Upper lobe of left lung (tissue), 6 donors: ENCODE data around the gene ULK4. TPM values are rescaled to one million over a fixed set of nuclear protein-coding genes. Genes with fewer than 3 reads are reported as not detected.

Experiments
- ATAC-seq, 2 donors: fragments of 200-7000 bp; cut with Tn5 transposase; one replicate each; pipeline ENCODE4 v1.9.1; 2022; ENCODE audit warnings: mild to moderate bottlenecking in 2 of 2, moderate library complexity in 2 of 2; ENCODE audit not compliant: low FRiP score in 2 of 2
- DNase-seq, 2 donors: peaks; one replicate each; pipeline ENCODE4 v3.0.0-alpha.2; 2019 to 2020
- H3K27ac ChIP-seq, 4 donors: fragments of 200-600 bp; sonication (generic); one replicate each; pipeline ENCODE4 v1.5.1; 2016 to 2019
- H3K27me3 ChIP-seq, 4 donors: fragments of 200-600 bp; sonication (generic); one replicate each; pipeline ENCODE4 v1.5.1; 2017 to 2019
- H3K36me3 ChIP-seq, 4 donors: fragments of 200-600 bp; sonication (generic); one replicate each; pipeline ENCODE4 v1.5.1; 2016 to 2019
- H3K4me1 ChIP-seq, 4 donors: fragments of 200-600 bp; sonication (generic); one replicate each; pipeline ENCODE4 v1.5.1; 2018 to 2019
- H3K4me3 ChIP-seq, 4 donors: fragments of 200-600 bp; sonication (generic); one replicate each; pipeline ENCODE4 v1.5.1; 2017 to 2019; ENCODE audit warnings: mild to moderate bottlenecking in 2 of 4, moderate library complexity in 1 of 4
- H3K9me3 ChIP-seq, 4 donors: fragments of 200-600 bp; sonication (generic); one replicate each; pipeline ENCODE4 v1.5.1; 2018 to 2019
- EP300 ChIP-seq, 4 donors: sonication (generic); formaldehyde crosslinking; IDR thresholded peaks; one replicate each; pipeline ENCODE4 v1.5.1; 2017; ENCODE audit warnings: antibody characterized with exemption in 4 of 4, control low read depth in 2 of 4
- POLR2A ChIP-seq, 4 donors: fragments of 450-650 bp; IDR thresholded peaks; one replicate each; pipeline ENCODE4 v1.5.1; 2016 to 2017; ENCODE audit warnings: antibody characterized with exemption in 4 of 4, mild to moderate bottlenecking in 2 of 4
- POLR2AphosphoS5 ChIP-seq, 2 donors: sonication (generic); formaldehyde crosslinking; IDR thresholded peaks; one replicate each; pipeline ENCODE4 v1.5.1; 2017; ENCODE audit warnings: antibody characterized with exemption in 2 of 2
- WGBS, 2 donors: methylation state at CpG; one replicate each; pipeline ENCODE4 v1.1.5; 2017 to 2018; 5-methylcytosine and 5-hydroxymethylcytosine counted together
- total RNA-seq, 6 donors: library from RNA; depleted of rRNA in 4 of 6; stranded (reverse); fragments of >200 nt in 4 of 6; gene quantifications; one replicate each; pipeline versions ENCODE4 v1.1.0 to v1.2.1, GENCODE V29; 2016 to 2021
- TF ChIP-seq, protein P1 (sequence below), 6 experiments: fragments of 450-650 bp in 4 of 6; fragments of 200-600 bp in 2 of 6; sonication (generic) in 2 of 6; IDR thresholded peaks; one replicate each; pipeline ENCODE4 v1.5.1; 2016 to 2019; ENCODE audit warnings: antibody characterized with exemption in 6 of 6
- donor health status: DM: no; HTN: no; CAD: no; lungs with moderate emphysema.
- donor health status: DM: no; HTN: yes; CAD: no; lungs with severe emphysema.

ULK4 gene
- total RNA-seq, 6 donors from 2014 or later, result 9.4 to 76.5 (median 28.1) TPM

DNA sequence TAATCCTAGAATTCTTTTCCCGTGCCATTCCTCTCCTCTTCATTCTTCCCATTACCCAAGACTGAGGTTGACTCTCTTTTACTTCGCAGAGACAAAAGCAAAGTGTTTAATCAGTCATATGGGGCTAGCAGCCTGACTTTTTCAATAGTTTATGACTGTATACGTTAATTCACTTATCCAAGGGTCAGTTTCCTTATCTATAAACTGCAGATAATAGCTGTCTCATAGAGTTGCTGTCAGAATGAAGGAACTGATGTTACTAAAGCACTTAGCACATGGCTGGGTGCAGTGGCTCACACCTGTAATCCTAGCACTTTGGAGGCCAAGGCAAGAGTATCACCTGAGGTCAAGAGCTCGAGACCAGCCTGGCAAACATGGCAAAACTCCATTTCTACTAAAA is 43.5 kb upstream of the ULK4 start:
- 85 to 92% methylated on average over 4 of the region's 4 CpGs for WGBS, 2 donors
- no peaks in the 10 kb centered on the region for H3K36me3 ChIP-seq
- DNase-seq, result no peak
- H3K27me3 ChIP-seq, result no peaks in the 10 kb centered on the region
- H3K4me3 ChIP-seq, result no peak overlapping the region
- TF ChIP-seq POLR2A (IDR thresholded peaks at IDR 0.05) (no peak), EP300 (IDR thresholded peaks at IDR 0.05) (no peak), POLR2AphosphoS5 (IDR thresholded peaks at IDR 0.05) (no peak)
- TF ChIP-seq, protein P1, sequence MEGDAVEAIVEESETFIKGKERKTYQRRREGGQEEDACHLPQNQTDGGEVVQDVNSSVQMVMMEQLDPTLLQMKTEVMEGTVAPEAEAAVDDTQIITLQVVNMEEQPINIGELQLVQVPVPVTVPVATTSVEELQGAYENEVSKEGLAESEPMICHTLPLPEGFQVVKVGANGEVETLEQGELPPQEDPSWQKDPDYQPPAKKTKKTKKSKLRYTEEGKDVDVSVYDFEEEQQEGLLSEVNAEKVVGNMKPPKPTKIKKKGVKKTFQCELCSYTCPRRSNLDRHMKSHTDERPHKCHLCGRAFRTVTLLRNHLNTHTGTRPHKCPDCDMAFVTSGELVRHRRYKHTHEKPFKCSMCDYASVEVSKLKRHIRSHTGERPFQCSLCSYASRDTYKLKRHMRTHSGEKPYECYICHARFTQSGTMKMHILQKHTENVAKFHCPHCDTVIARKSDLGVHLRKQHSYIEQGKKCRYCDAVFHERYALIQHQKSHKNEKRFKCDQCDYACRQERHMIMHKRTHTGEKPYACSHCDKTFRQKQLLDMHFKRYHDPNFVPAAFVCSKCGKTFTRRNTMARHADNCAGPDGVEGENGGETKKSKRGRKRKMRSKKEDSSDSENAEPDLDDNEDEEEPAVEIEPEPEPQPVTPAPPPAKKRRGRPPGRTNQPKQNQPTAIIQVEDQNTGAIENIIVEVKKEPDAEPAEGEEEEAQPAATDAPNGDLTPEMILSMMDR (IDR thresholded peaks at IDR 0.05), result no peak
- no peak for ATAC-seq
- peaks cover 0 to 4% (median 0%) of the 10 kb centered on the region in 4 donors for H3K9me3 ChIP-seq
- no peaks in the 10 kb centered on the region for H3K4me1 ChIP-seq
- H3K27ac ChIP-seq, result no peak overlapping the region

DNA sequence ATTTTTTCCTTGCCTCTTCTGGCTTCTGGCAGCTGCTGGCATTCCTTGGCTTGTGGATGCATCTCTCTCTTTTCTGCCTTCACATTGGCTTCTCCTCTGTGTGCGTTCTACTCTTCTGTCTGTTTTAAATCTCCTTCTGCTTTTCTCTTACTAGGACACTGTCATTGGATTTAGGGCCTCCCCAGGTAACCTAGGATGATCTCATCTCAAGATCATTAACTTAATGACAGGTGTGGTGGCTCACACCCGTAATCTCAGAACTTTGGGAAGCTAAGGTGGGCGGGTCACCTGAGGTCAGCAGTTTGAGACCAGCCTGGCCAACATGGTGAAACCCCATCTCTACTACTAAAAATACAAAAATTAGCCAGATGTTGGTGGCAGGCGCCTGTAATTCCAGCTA is 40.9 kb upstream of the ULK4 start:
- WGBS, 2 donors, result 95 to 96% methylated on average over 4 of the region's 4 CpGs
- TF ChIP-seq, protein P1 (IDR thresholded peaks at IDR 0.05), result no peak
- no peak for TF ChIP-seq POLR2A (IDR thresholded peaks at IDR 0.05)
- no peak for TF ChIP-seq EP300 (IDR thresholded peaks at IDR 0.05)
- no peak for TF ChIP-seq POLR2AphosphoS5 (IDR thresholded peaks at IDR 0.05)
- Histone ChIP-seq H3K9me3 (peaks cover 0 to 4% (median 0%) of the 10 kb centered on the region in 4 donors), H3K4me1 (peaks cover 0 to 5% (median 2%) of the 10 kb centered on the region in 4 donors), H3K36me3 (no peaks in the 10 kb centered on the region), H3K27me3 (no peaks in the 10 kb centered on the region), H3K27ac (no peak overlapping the region), H3K4me3 (no peak overlapping the region)
- DNase-seq (no peak), ATAC-seq (no peak)

DNA sequence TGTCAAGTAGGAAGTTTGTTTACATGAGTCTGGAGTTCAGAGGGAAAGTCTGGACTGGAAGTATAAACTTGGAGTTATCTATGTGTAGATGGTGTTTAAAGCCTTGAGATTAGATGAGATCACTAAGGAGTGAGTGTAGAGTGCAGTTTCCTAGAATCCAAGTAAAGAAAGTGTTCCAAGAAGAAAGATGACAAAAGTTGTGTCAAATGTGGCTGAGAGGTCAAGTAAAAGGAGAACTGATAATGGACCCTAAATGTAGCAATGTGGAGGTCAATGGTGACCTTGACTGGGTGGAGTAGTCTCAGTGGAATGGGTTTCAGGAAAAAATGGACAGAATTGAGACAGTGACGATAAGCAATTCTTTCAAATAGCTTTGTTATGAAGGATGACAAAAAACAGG is 39.9 kb upstream of the ULK4 start:
- ATAC-seq (no peak), DNase-seq (no peak)
- Histone ChIP-seq H3K9me3 (peaks cover 0 to 4% (median 0%) of the 10 kb centered on the region in 4 donors), H3K27me3 (no peaks in the 10 kb centered on the region), H3K4me1 (peaks cover 0 to 9% (median 2%) of the 10 kb centered on the region in 4 donors), H3K27ac (no peak overlapping the region), H3K4me3 (no peak overlapping the region), H3K36me3 (no peaks in the 10 kb centered on the region)
- TF ChIP-seq POLR2AphosphoS5 (IDR thresholded peaks at IDR 0.05), result no peak
- no peak for TF ChIP-seq POLR2A (IDR thresholded peaks at IDR 0.05)
- TF ChIP-seq EP300 (IDR thresholded peaks at IDR 0.05), result no peak
- 90 to 93% methylated on average over 1 of the region's 1 CpG for WGBS, 2 donors

DNA sequence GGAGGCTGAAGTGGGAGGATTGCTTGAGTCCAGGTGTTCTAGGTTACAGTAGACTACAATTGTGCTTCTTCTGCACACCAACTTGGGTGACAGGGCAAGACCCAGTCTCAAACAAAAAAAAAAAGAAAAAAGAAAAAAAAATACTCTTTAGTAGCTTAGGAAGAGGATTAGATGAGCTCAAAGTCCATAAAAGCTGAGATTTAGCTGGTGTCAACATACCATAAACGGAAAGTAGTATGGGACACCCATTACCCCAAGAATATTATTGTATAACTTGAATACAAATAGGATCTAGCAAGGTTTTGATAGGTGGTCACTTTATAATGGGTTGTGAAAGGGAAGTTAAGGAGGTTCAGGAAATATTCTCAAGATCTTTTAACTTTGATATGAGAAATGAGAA is 38.0 kb upstream of the ULK4 start:
- TF ChIP-seq EP300 (IDR thresholded peaks at IDR 0.05) (no peak), POLR2A (IDR thresholded peaks at IDR 0.05) (no peak), POLR2AphosphoS5 (IDR thresholded peaks at IDR 0.05) (no peak)
- TF ChIP-seq, protein P1 (IDR thresholded peaks at IDR 0.05), result no peak
- Histone ChIP-seq H3K27ac (no peak overlapping the region), H3K36me3 (no peaks in the 10 kb centered on the region), H3K4me3 (no peak overlapping the region), H3K27me3 (no peaks in the 10 kb centered on the region), H3K4me1 (peaks cover 0 to 9% (median 2%) of the 10 kb centered on the region in 4 donors), H3K9me3 (peaks cover 0 to 4% (median 0%) of the 10 kb centered on the region in 4 donors)
- no peak for ATAC-seq
- WGBS, 2 donors, result 89 to 93% methylated on average over 1 of the region's 1 CpG
- DNase-seq, result no peak

DNA sequence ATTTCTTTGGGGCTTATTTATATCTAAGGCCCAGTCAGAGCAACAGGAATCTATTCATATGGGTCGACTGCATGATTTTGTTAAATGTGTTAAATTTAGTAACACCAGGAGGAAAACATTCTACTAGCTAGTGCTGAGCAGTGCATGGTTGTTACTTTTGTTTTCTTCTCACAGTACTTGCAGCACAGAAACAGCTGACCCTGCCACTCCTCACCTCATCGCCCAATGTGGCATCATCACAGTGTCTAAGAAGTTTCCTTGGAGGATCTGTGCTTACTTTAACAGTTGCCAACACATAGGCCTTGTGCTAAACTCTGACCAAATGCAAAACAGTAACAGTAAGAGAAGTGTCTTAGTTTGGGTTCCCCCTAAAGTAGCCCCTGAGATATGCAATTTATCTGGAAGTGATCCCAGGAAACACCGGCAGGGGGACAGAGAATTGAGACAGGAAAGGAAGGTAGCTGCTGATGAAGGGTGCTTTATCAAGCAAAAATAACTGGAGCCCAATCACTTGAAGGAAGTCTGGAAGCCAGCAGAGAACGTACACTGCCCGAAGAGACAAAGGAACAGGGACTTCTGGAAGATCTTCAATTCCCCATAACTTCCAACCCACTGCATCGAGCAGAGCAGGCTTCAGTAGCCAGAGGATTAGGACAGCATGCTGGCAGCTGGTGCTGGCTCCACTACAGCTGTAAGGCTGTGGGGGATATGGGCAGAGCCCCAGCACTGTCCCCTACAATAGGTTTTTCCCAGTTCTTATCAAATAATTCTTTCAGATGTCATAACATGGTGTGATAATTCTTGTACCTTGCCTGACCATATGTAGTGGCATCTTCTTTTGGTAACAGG is 36.0 kb upstream of the ULK4 start:
- H3K27ac ChIP-seq, result no peak overlapping the region
- peak in 1 of 2 donors; percentile 36 for ATAC-seq
- H3K4me3 ChIP-seq, result no peak overlapping the region
- H3K27me3 ChIP-seq, result no peaks in the 10 kb centered on the region
- no peak for TF ChIP-seq POLR2A (IDR thresholded peaks at IDR 0.05)
- TF ChIP-seq, protein P1 (IDR thresholded peaks at IDR 0.05), result peak; percentile 15 to 51 (median 34)
- H3K9me3 ChIP-seq, result peaks cover 0 to 4% (median 0%) of the 10 kb centered on the region in 4 donors
- H3K4me1 ChIP-seq, result peaks cover 0 to 9% (median 2%) of the 10 kb centered on the region in 4 donors
- 41 to 42% methylated on average over 6 of the region's 6 CpGs for WGBS, 2 donors
- DNase-seq, result no peak
- no peaks in the 10 kb centered on the region for H3K36me3 ChIP-seq
